Panc1 (cell line): ENCODE data around the gene BLOC1S3. TPM values are rescaled to one million over a fixed set of nuclear protein-coding genes. Genes with fewer than 3 reads are reported as not detected.

ENCODE experiments used
- ATAC-seq: fragments of 200-7000 bp; cut with Tn5 transposase; 2 replicates; pipeline ENCODE4 v1.9.1; 2020; ENCODE audit warnings: mild to moderate bottlenecking, moderate library complexity
- BruUV-seq: library from RNA; stranded (reverse); fragments of 400-500 nt; replicated peaks from 2 replicates; lab custom pipeline; 2021; lab: Mats Ljungman, UMichigan
- CTCF ChIA-PET: fragments of 300-600 bp; sonication (Branson Sonifier 250); formaldehyde crosslinking; loops from one replicate; lab custom pipeline; 2022; ENCODE audit warnings: antibody characterized with exemption; lab: Charles Lee
- POLR2A ChIA-PET: fragments of 300-600 bp; sonication (Branson Sonifier 250); formaldehyde crosslinking; loops from one replicate; lab custom pipeline; 2022; ENCODE audit warnings: antibody characterized with exemption; lab: Charles Lee
- DNase-seq: peaks from one replicate; pipeline ENCODE4 v3.0.0-alpha.2; 2010; ENCODE audit warnings: low read depth, low spot score
- H3K27ac ChIP-seq: 2 replicates; pipeline ENCODE4 v1.5.1; 2011; ENCODE audit warnings: mild to moderate bottlenecking, low read length, inconsistent platforms
- H3K27me3 ChIP-seq: fragments of 200-500 bp; sonication (Bioruptor generic); 2 replicates; pipeline ENCODE4 v1.6.0; 2014; ENCODE audit warnings: low read length, inconsistent platforms; ENCODE audit not compliant: control insufficient read depth, insufficient read depth
- H3K36me3 ChIP-seq: fragments of 200-500 bp; sonication (Bioruptor generic); 2 replicates; pipeline ENCODE4 v1.5.1; 2014; ENCODE audit warnings: inconsistent platforms, mild to moderate bottlenecking, low read length, moderate library complexity; ENCODE audit not compliant: control insufficient read depth, insufficient read depth
- H3K4me1 ChIP-seq: 2 replicates; pipeline ENCODE4 v1.5.1; 2011; ENCODE audit warnings: inconsistent platforms, mild to moderate bottlenecking, low read length, moderate library complexity; ENCODE audit not compliant: control insufficient read depth, insufficient read depth
- H3K4me3 ChIP-seq, 2 experiments: 2 replicates each; pipeline ENCODE4 v1.5.1; 2011 to 2012; ENCODE audit warnings: low read depth in 2 of 2, low read length in 2 of 2, mild to moderate bottlenecking in 2 of 2, inconsistent platforms in 1 of 2, moderate library complexity in 1 of 2
- H3K9me3 ChIP-seq: fragments of 200-500 bp; sonication (Bioruptor generic); 2 replicates; pipeline ENCODE4 v1.5.1; 2014; ENCODE audit warnings: low read depth, mild to moderate bottlenecking, inconsistent platforms, low read length, moderate library complexity; ENCODE audit not compliant: control insufficient read depth, insufficient read depth
- CTCF ChIP-seq: fragments of 450-650 bp; IDR thresholded peaks from 2 replicates; pipeline ENCODE4 v1.5.1; 2017; ENCODE audit warnings: mild to moderate bottlenecking
- POLR2AphosphoS5 ChIP-seq: IDR thresholded peaks from 2 replicates; pipeline ENCODE4 v1.6.1; 2012; ENCODE audit warnings: mild to moderate bottlenecking, low read depth, low read length, moderate library complexity
- REST ChIP-seq, 2 experiments: IDR thresholded peaks; 2 replicates each; pipeline ENCODE4 v1.6.1; 2011 to 2012; ENCODE audit warnings: low read depth in 2 of 2, control low read depth in 1 of 2, low read length in 1 of 2, mild to moderate bottlenecking in 1 of 2, moderate library complexity in 1 of 2; ENCODE audit not compliant: insufficient read depth in 1 of 2
- SIN3A ChIP-seq: IDR thresholded peaks from 2 replicates; pipeline ENCODE4 v1.6.1; 2012; ENCODE audit warnings: low read depth, mild to moderate bottlenecking, low read length, moderate library complexity, borderline replicate concordance; ENCODE audit not compliant: insufficient read depth
- TCF7L2 ChIP-seq: IDR thresholded peaks from 2 replicates; pipeline ENCODE4 v1.6.1; 2011; ENCODE audit warnings: mild to moderate bottlenecking, low read depth, low read length, inconsistent platforms
- in situ Hi-C: cut with HindIII; loops from 2 replicates; pipeline ENCODE4 v1.10.0; 2016; ENCODE audit warnings: low sequenced_read_pairs, low pct_unique_long_range_greater_than_20kb
- intact Hi-C: fragments of 100-400 bp; cut with micrococcal nuclease; formaldehyde crosslinking; loops from one replicate; pipeline ENCODE4 v1.10.0; 2022; ENCODE audit not compliant: unreplicated experiment
- total RNA-seq: library from RNA; stranded (reverse); gene quantifications from one replicate; pipeline ENCODE4 v1.2.1, GENCODE V29; 2021; ENCODE audit not compliant: unreplicated experiment

The BLOC1S3 gene
- total RNA-seq, 1 experiment from 2014 or later, result 21.8 TPM

- in situ Hi-C loops (no loop called here), intact Hi-C loops (no loop called here)
- H3K27ac ChIP-seq, result no peak overlapping the region
- TF ChIP-seq REST (IDR thresholded peaks at IDR 0.05; ENCODE audit: insufficient read depth in 1 of 2, low read depth in 2 of 2, low read length in 1 of 2) (no peak), CTCF (no peak), TCF7L2 (no peak), POLR2AphosphoS5 (no peak), SIN3A (no peak)
- H3K4me3 ChIP-seq, result no peak overlapping the region
- no peaks in the 10 kb centered on the region for H3K27me3 ChIP-seq
- no TSS peak for BruUV-seq
- H3K36me3 ChIP-seq, result no peaks in the 10 kb centered on the region
- DNase-seq (no peak), ATAC-seq (no peak)
- ChIA-PET CTCF (no interaction called here), POLR2A (no interaction called here)
- H3K9me3 ChIP-seq, result no peaks in the 10 kb centered on the region
- no peaks in the 10 kb centered on the region for H3K4me1 ChIP-seq
Measured at GRCh38 chr19:45138303-45138751, 40.3 kb upstream of the BLOC1S3 start.

GRCh38 chr19:45139286-45140143 is 39.1 kb upstream of the BLOC1S3 start:
- Histone ChIP-seq H3K27me3 (no peaks in the 10 kb centered on the region), H3K36me3 (no peaks in the 10 kb centered on the region), H3K4me1 (no peaks in the 10 kb centered on the region), H3K9me3 (no peaks in the 10 kb centered on the region), H3K4me3 (no peak overlapping the region), H3K27ac (no peak overlapping the region)
- intact Hi-C loops, result no loop called here
- ATAC-seq (no peak), DNase-seq (no peak)
- ChIA-PET POLR2A (no interaction called here), CTCF (no interaction called here)
- BruUV-seq, result no TSS peak
- no peak for TF ChIP-seq TCF7L2
- in situ Hi-C loops, result no loop called here

- POLR2A ChIA-PET, result no interaction called here
- Histone ChIP-seq H3K27me3 (no peaks in the 10 kb centered on the region), H3K9me3 (no peaks in the 10 kb centered on the region), H3K36me3 (no peaks in the 10 kb centered on the region), H3K4me3 (no peak overlapping the region), H3K4me1 (no peaks in the 10 kb centered on the region), H3K27ac (no peak overlapping the region)
- in situ Hi-C loops (no loop called here), intact Hi-C loops (no loop called here)
- BruUV-seq, result no TSS peak
- ATAC-seq, result no peak
- CTCF ChIA-PET, result no interaction called here
- TF ChIP-seq TCF7L2 (no peak), SIN3A (no peak), REST (IDR thresholded peaks at IDR 0.05; ENCODE audit: insufficient read depth in 1 of 2, low read depth in 2 of 2, low read length in 1 of 2) (no peak)
- no peak for DNase-seq
Measured at GRCh38 chr19:45140144-45140503, 38.5 kb upstream of the BLOC1S3 start.
